GM15510 (cell line): ENCODE results near the gene C5.

Source experiments
- POLR2A ChIP-seq: IDR thresholded peaks from 3 replicates; pipeline ENCODE4 v1.6.1; 2011; ENCODE audit warnings: borderline replicate concordance; ENCODE audit not compliant: insufficient read length; ENCODE audit errors: extremely low read depth

C5 gene

GRCh38 chr9:121013911-121014310, 36.2 kb downstream of the C5 start:
- TF ChIP-seq POLR2A, result no peak

GRCh38 chr9:121009650-121010049, 40.4 kb downstream of the C5 start:
- no peak for TF ChIP-seq POLR2A

- TF ChIP-seq POLR2A, result no peak
These were observed 50.8 kb downstream of the C5 start for GRCh38 chr9:120999317-120999716.

GRCh38 chr9:120998111-120998510, 52.0 kb downstream of the C5 start:
- no peak for TF ChIP-seq POLR2A

- no peak for TF ChIP-seq POLR2A
These were observed 52.6 kb downstream of the C5 start for GRCh38 chr9:120997502-120997901.

GRCh38 chr9:120996409-120996808, 53.7 kb downstream of the C5 start:
- no peak for TF ChIP-seq POLR2A

GRCh38 chr9:120989065-120989464, 61.0 kb downstream of the C5 start:
- no peak for TF ChIP-seq POLR2A

GRCh38 chr9:120985819-120986222, 64.3 kb downstream of the C5 start:
- TF ChIP-seq POLR2A, result no peak

- no peak for TF ChIP-seq POLR2A
These were observed 66.7 kb downstream of the C5 start for GRCh38 chr9:120983259-120983837.

GRCh38 chr9:120982836-120983235, 67.2 kb downstream of the C5 start:
- TF ChIP-seq POLR2A, result no peak

GRCh38 chr9:120980951-120981350, 69.1 kb downstream of the C5 start:
- no peak for TF ChIP-seq POLR2A

GRCh38 chr9:120979797-120980196, 70.3 kb downstream of the C5 start:
- TF ChIP-seq POLR2A, result no peak

GRCh38 chr9:120978987-120979386, 71.1 kb downstream of the C5 start:
- no peak for TF ChIP-seq POLR2A

- no peak for TF ChIP-seq POLR2A
These were observed 72.8 kb downstream of the C5 start for GRCh38 chr9:120977321-120977720.

GRCh38 chr9:120974921-120975320, 75.2 kb downstream of the C5 start:
- TF ChIP-seq POLR2A, result no peak

- no peak for TF ChIP-seq POLR2A
These were observed 75.9 kb downstream of the C5 start for GRCh38 chr9:120974181-120974580.

GRCh38 chr9:120971938-120972337, 78.1 kb downstream of the C5 start:
- TF ChIP-seq POLR2A, result no peak
